ENCODE measurements around the gene RERE. TPM values are rescaled to one million over a fixed set of nuclear protein-coding genes. Genes with fewer than 3 reads are reported as not detected.

The RERE gene
- total and polyA plus RNA-seq, 12 donors, result 33.4 to 146 (median 72.7) TPM

GRCh38 chr1:8410791-8411190 is 406.6 kb downstream of the RERE start:
- Histone ChIP-seq H3K27ac (peak overlapping the region in 4 of 5 donors; percentile 84 to 92 (median 88)), H3K4me3 (no peak overlapping the region), H3K27me3 (no peaks in the 10 kb centered on the region), H3K9me3 (replicated peaks in 1 of 3) (no peaks in the 10 kb centered on the region), H3K4me1 (replicated peaks in 1 of 2) (peaks cover 72 to 89% of the 10 kb centered on the region in 2 donors), H3K36me3 (replicated peaks in 1 of 2) (peaks cover 0 to 24% of the 10 kb centered on the region in 2 donors)
- DNase-seq, result no peak
- 76 to 99% (median 89%) methylated on average over 3 of the region's 3 CpGs for WGBS, 4 donors
- intact Hi-C loops (cut with DNase I), result no loop called here
- TF ChIP-seq POLR2A (IDR thresholded peaks at IDR 0.05) (no peak), CTCF (IDR thresholded peaks at IDR 0.05) (no peak)

GRCh38 chr1:8409606-8410005 is 407.8 kb downstream of the RERE start:
- Histone ChIP-seq H3K4me3 (peak overlapping the region in 1 of 4 donors; percentile 15), H3K9me3 (replicated peaks in 1 of 3) (no peaks in the 10 kb centered on the region), H3K27ac (peak overlapping the region; percentile 55 to 92 (median 87)), H3K27me3 (no peaks in the 10 kb centered on the region), H3K36me3 (replicated peaks in 1 of 2) (peaks cover 0 to 24% of the 10 kb centered on the region in 2 donors), H3K4me1 (replicated peaks in 1 of 2) (peaks cover 64 to 77% of the 10 kb centered on the region in 2 donors)
- no peak for TF ChIP-seq CTCF (IDR thresholded peaks at IDR 0.05)
- no peak for TF ChIP-seq POLR2A (IDR thresholded peaks at IDR 0.05)
- DNase-seq, result no peak
- intact Hi-C loops (cut with DNase I), result no loop called here
- WGBS, 4 donors, result 71 to 86% (median 77%) methylated on average over 3 of the region's 3 CpGs

- peak in 1 of 7 donors; percentile 42 for DNase-seq
- WGBS, 4 donors, result 3 to 7% (median 4%) methylated on average over 6 of the region's 6 CpGs
- peak overlapping the region in 1 of 4 donors; percentile 15 for H3K4me3 ChIP-seq
- peak overlapping the region; percentile 55 to 92 (median 87) for H3K27ac ChIP-seq
- TF ChIP-seq POLR2A (IDR thresholded peaks at IDR 0.05) (no peak), CTCF (IDR thresholded peaks at IDR 0.05) (peak in 5 of 6 experiments; percentile 45 to 59 (median 46))
- H3K4me1 ChIP-seq (replicated peaks in 1 of 2), result peaks cover 63 to 76% of the 10 kb centered on the region in 2 donors
- peaks cover 0 to 21% of the 10 kb centered on the region in 2 donors for H3K36me3 ChIP-seq (replicated peaks in 1 of 2)
- H3K9me3 ChIP-seq (replicated peaks in 1 of 3), result no peaks in the 10 kb centered on the region
- H3K27me3 ChIP-seq, result no peaks in the 10 kb centered on the region
- intact Hi-C loops (cut with DNase I), result no loop called here
Measured at GRCh38 chr1:8409106-8409505, 408.3 kb downstream of the RERE start.

GRCh38 chr1:8408151-8408839 is 409.1 kb downstream of the RERE start:
- peaks cover 63 to 83% of the 10 kb centered on the region in 2 donors for H3K4me1 ChIP-seq (replicated peaks in 1 of 2)
- peak; percentile 77 to 97 (median 95) for DNase-seq
- H3K4me3 ChIP-seq, result peak overlapping the region in 1 of 4 donors; percentile 15
- no peaks in the 10 kb centered on the region for H3K27me3 ChIP-seq
- peaks cover 0 to 12% of the 10 kb centered on the region in 2 donors for H3K36me3 ChIP-seq (replicated peaks in 1 of 2)
- peak overlapping the region; percentile 55 to 92 (median 87) for H3K27ac ChIP-seq
- intact Hi-C loops (cut with DNase I), result no loop called here
- TF ChIP-seq CTCF (IDR thresholded peaks at IDR 0.05) (no peak), POLR2A (IDR thresholded peaks at IDR 0.05) (peak in 1 of 2 donors; percentile 42)
- H3K9me3 ChIP-seq (replicated peaks in 1 of 3), result no peaks in the 10 kb centered on the region
- WGBS, 4 donors, result 12 to 25% (median 18%) methylated on average over 9 of the region's 9 CpGs

Data from adrenal gland (tissue), 12 donors.